CD14-positive monocyte (primary cell): ENCODE measurements around the gene HM13. TPM values are rescaled to one million over a fixed set of nuclear protein-coding genes. Genes with fewer than 3 reads are reported as not detected.
"Not testable (repeated sequence)": the region's sequence is repeated elsewhere in the genome, so short reads cannot be mapped to it uniquely, and the experiment has no call there.

Experiments used
- DNase-seq, 3 donors: peaks; one replicate each; pipeline ENCODE4 v3.0.0-alpha.2; 2011 to 2022
- H2AFZ ChIP-seq: 2 replicates; pipeline ENCODE4 v1.6.0; 2012; ENCODE audit warnings: mild to moderate bottlenecking, low read depth, low read length, inconsistent platforms; ENCODE audit not compliant: insufficient read depth, poor library complexity, severe bottlenecking
- H3K27ac ChIP-seq, 2 donors: 1 replicate in 1 of 2; 2 replicates in 1 of 2; pipeline ENCODE4 v1.5.1; 2012 to 2013; ENCODE audit warnings: low read length in 2 of 2, control low read depth in 1 of 2, inconsistent platforms in 1 of 2, low read depth in 1 of 2, mild to moderate bottlenecking in 1 of 2
- H3K27me3 ChIP-seq, 2 donors: one replicate each; pipeline versions ENCODE4 v1.6.0 to v1.6.1; 2011 to 2013; ENCODE audit warnings: low read length in 2 of 2; ENCODE audit not compliant: control insufficient read depth in 2 of 2, insufficient read depth in 2 of 2
- H3K36me3 ChIP-seq, 2 donors: replicated peaks in 1 of 2; 1 replicate in 1 of 2; 2 replicates in 1 of 2; pipeline versions ENCODE4 v1.5.1 to v1.6.1; 2012 to 2013; ENCODE audit warnings: low read length in 2 of 2, control low read depth in 1 of 2, inconsistent platforms in 1 of 2, mild to moderate bottlenecking in 1 of 2; ENCODE audit not compliant: insufficient read depth in 2 of 2, control insufficient read depth in 1 of 2
- H3K4me1 ChIP-seq, 2 donors: 1 replicate in 1 of 2; 2 replicates in 1 of 2; pipeline versions ENCODE4 v1.5.1 to v1.6.1; 2012 to 2013; ENCODE audit warnings: low read length in 2 of 2, control low read depth in 1 of 2, inconsistent platforms in 1 of 2, mild to moderate bottlenecking in 1 of 2, moderate library complexity in 1 of 2; ENCODE audit not compliant: insufficient read depth in 2 of 2, control insufficient read depth in 1 of 2
- H3K4me2 ChIP-seq: replicated peaks from 2 replicates; pipeline ENCODE3; 2012; ENCODE audit warnings: low read length, moderate library complexity, mild to moderate bottlenecking; ENCODE audit not compliant: poor library complexity, severe bottlenecking; ENCODE audit errors: extremely low read depth
- H3K4me3 ChIP-seq, 3 experiments: fragments of 200-600 bp in 1 of 3; sonication (generic) in 1 of 3; replicated peaks in 1 of 3; 1 replicate in 2 of 3; 2 replicates in 1 of 3; pipeline ENCODE4 v1.5.1; 2011 to 2013; ENCODE audit warnings: low read length in 3 of 3, mild to moderate bottlenecking in 3 of 3, control low read depth in 2 of 3, low read depth in 2 of 3, inconsistent platforms in 1 of 3, moderate library complexity in 1 of 3
- H3K79me2 ChIP-seq: 2 replicates; pipeline ENCODE4 v1.6.0; 2012; ENCODE audit warnings: mild to moderate bottlenecking, control low read depth, inconsistent platforms, low read length, moderate library complexity; ENCODE audit not compliant: insufficient read depth
- H3K9ac ChIP-seq: 2 replicates; pipeline ENCODE4 v1.6.0; 2017; ENCODE audit warnings: low read length, mild to moderate bottlenecking; ENCODE audit not compliant: insufficient read depth, poor library complexity, severe bottlenecking
- H3K9me3 ChIP-seq, 2 donors: replicated peaks in 1 of 2; 1 replicate in 1 of 2; 2 replicates in 1 of 2; pipeline versions ENCODE4 v1.5.1 to v1.6.1; 2012 to 2013; ENCODE audit warnings: low read length in 2 of 2, control low read depth in 1 of 2; ENCODE audit not compliant: control insufficient read depth in 1 of 2, insufficient read depth in 1 of 2
- H4K20me1 ChIP-seq: 2 replicates; pipeline ENCODE4 v1.6.0; 2012; ENCODE audit warnings: mild to moderate bottlenecking, low read length, control low read depth, moderate library complexity; ENCODE audit not compliant: insufficient read depth
- H3K27ac Mint-ChIP-seq, 7 donors: one replicate each; pipeline ENCODE4 v1.8.0; 2020; ENCODE audit warnings: mild to moderate bottlenecking in 7 of 7, mixed read lengths in 7 of 7, moderate library complexity in 6 of 7, inconsistent platforms in 2 of 7
- H3K27me3 Mint-ChIP-seq, 3 donors: one replicate each; pipeline ENCODE4 v1.8.0; 2021 to 2022; ENCODE audit warnings: low read depth in 3 of 3, mild to moderate bottlenecking in 3 of 3, mixed read lengths in 3 of 3, moderate library complexity in 3 of 3, inconsistent platforms in 1 of 3
- H3K36me3 Mint-ChIP-seq, 2 donors: one replicate each; pipeline ENCODE4 v1.8.0; 2020; ENCODE audit warnings: mixed read lengths in 2 of 2, inconsistent platforms in 1 of 2, mild to moderate bottlenecking in 1 of 2
- H3K4me1 Mint-ChIP-seq: one replicate; pipeline ENCODE4 v1.8.0; 2020; ENCODE audit warnings: mild to moderate bottlenecking, mixed read lengths
- H3K4me3 Mint-ChIP-seq, 2 donors: one replicate each; pipeline ENCODE4 v1.8.0; 2020; ENCODE audit warnings: mild to moderate bottlenecking in 2 of 2, mixed read lengths in 2 of 2, moderate library complexity in 1 of 2
- H3K9me3 Mint-ChIP-seq, 7 donors: one replicate each; pipeline ENCODE4 v1.8.0; 2020 to 2022; ENCODE audit warnings: mixed read lengths in 7 of 7, mild to moderate bottlenecking in 6 of 7, moderate library complexity in 6 of 7, inconsistent platforms in 2 of 7
- WGBS: methylation state at CpG from one replicate; pipeline ENCODE4 v1.1.5; 2013; ENCODE audit warnings: missing lambda C conversion rate; ENCODE audit not compliant: insufficient coverage; 5-methylcytosine and 5-hydroxymethylcytosine counted together
- intact Hi-C, 2 donors: fragments of 100-400 bp; cut with micrococcal nuclease; formaldehyde crosslinking; loops; one replicate each; pipeline versions ENCODE4 v1.15.0 to v1.15.1; 2023
- polyA plus RNA-seq, 3 donors: library from polyadenylated mRNA; depleted of rRNA in 1 of 3; unstranded in 2 of 3; stranded (reverse) in 1 of 3; fragments of 300-500 nt in 2 of 3; fragments of >200 nt in 1 of 3; fragmentation: Illumina TruSeq in 2 of 3; gene quantifications; 1 replicate in 2 of 3; 2 replicates in 1 of 3; pipeline ENCODE4 v1.2.3, GENCODE V29; 2012 to 2021
- TF ChIP-seq, protein P1 (sequence below): fragments of 200-600 bp; IDR thresholded peaks from one replicate; pipeline ENCODE4 v1.8.0; 2022; ENCODE audit warnings: antibody characterized with exemption, mild to moderate bottlenecking

The HM13 gene
- polyA plus RNA-seq, 3 donors, result 199 to 329 (median 320) TPM

- H4K20me1 ChIP-seq, result peaks cover 99% of the 10 kb centered on the region
- Mint-ChIP-seq H3K4me1 (peaks cover 36% of the 10 kb centered on the region), H3K9me3 (no peaks in the 10 kb centered on the region), H3K36me3 (peaks cover 83 to 97% of the 10 kb centered on the region in 2 donors), H3K27ac (peak overlapping the region; percentile 47 to 89 (median 85)), H3K4me3 (peak overlapping the region; percentile 17 to 31), H3K27me3 (no peaks in the 10 kb centered on the region)
- no peaks in the 10 kb centered on the region for H3K27me3 ChIP-seq
- H3K4me3 ChIP-seq, result no peak overlapping the region
- H3K36me3 ChIP-seq, result peaks cover 79 to 100% of the 10 kb centered on the region in 2 donors
- WGBS, result 10% methylated on average over 4 of the region's 4 CpGs
- DNase-seq, result peak in 1 of 3 donors; percentile 23
- H3K9ac ChIP-seq, result no peak overlapping the region
- peak overlapping the region; percentile 4 to 79 for H3K27ac ChIP-seq
- peaks cover 33 to 43% of the 10 kb centered on the region in 2 donors for H3K4me1 ChIP-seq
- intact Hi-C loops, result no loop called here
- peaks cover 91% of the 10 kb centered on the region for H3K79me2 ChIP-seq
- TF ChIP-seq, protein P1, sequence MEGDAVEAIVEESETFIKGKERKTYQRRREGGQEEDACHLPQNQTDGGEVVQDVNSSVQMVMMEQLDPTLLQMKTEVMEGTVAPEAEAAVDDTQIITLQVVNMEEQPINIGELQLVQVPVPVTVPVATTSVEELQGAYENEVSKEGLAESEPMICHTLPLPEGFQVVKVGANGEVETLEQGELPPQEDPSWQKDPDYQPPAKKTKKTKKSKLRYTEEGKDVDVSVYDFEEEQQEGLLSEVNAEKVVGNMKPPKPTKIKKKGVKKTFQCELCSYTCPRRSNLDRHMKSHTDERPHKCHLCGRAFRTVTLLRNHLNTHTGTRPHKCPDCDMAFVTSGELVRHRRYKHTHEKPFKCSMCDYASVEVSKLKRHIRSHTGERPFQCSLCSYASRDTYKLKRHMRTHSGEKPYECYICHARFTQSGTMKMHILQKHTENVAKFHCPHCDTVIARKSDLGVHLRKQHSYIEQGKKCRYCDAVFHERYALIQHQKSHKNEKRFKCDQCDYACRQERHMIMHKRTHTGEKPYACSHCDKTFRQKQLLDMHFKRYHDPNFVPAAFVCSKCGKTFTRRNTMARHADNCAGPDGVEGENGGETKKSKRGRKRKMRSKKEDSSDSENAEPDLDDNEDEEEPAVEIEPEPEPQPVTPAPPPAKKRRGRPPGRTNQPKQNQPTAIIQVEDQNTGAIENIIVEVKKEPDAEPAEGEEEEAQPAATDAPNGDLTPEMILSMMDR, result no peak
- no peak overlapping the region for H2AFZ ChIP-seq
- H3K4me2 ChIP-seq, result no peak overlapping the region
- H3K9me3 ChIP-seq, result no peaks in the 10 kb centered on the region
Measured at GRCh38 chr20:31537890-31538289, 23.6 kb downstream of the HM13 start.

DNA sequence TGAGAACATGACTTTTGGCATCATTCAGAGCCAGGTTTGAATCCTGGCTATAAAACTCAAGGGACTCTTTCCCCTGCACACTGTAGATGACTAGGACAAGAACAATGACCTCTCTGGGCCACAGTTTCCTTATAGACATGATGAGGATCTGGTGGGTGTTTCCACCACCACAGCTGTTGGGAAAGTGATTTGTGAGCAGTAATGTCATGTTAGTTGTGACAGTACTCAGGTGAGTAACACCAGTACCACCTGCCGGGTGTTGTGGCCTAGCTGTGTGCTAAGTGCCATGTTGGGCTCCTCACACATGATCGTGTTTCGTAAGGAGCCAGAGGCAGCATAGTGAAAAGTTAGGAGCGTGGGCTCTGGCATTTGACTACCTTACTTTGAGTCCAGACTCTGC, 24.1 kb downstream of the HM13 start:
- Mint-ChIP-seq H3K27ac (peak overlapping the region; percentile 47 to 89 (median 85)), H3K27me3 (no peaks in the 10 kb centered on the region), H3K4me1 (peaks cover 38% of the 10 kb centered on the region), H3K9me3 (no peaks in the 10 kb centered on the region), H3K36me3 (peaks cover 82 to 97% of the 10 kb centered on the region in 2 donors), H3K4me3 (no peak overlapping the region)
- Histone ChIP-seq H3K9ac (no peak overlapping the region), H3K36me3 (peaks cover 79 to 99% of the 10 kb centered on the region in 2 donors), H3K4me1 (peaks cover 33 to 43% of the 10 kb centered on the region in 2 donors), H3K27ac (peak overlapping the region; percentile 4 to 79), H4K20me1 (peaks cover 99% of the 10 kb centered on the region), H3K4me2 (no peak overlapping the region), H2AFZ (no peak overlapping the region), H3K9me3 (no peaks in the 10 kb centered on the region), H3K27me3 (no peaks in the 10 kb centered on the region), H3K4me3 (no peak overlapping the region), H3K79me2 (peaks cover 91% of the 10 kb centered on the region)
- WGBS, result 96% methylated on average over 4 of the region's 4 CpGs
- TF ChIP-seq, protein P1, result no peak
- DNase-seq, result no peak
- intact Hi-C loops, result no loop called here

DNA sequence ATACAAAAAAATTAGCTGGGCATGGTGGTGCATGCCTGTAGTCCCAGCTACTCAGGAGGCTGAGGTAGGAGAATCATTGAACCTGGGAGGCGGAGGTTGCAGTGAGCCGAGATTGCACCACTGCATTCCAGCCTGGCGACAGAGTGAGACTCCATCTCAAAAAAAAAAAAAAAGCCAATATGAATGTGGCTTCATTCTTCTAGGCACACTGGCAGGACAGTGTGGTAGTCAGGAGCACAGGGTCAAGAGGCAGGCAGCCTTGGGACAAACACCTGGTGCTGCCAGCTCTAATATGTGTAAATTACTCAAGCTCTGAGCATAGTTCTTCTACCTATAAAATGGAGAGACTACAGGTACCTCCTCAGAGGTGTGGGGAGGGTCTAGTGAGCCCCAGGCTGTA, 25.4 kb downstream of the HM13 start:
- H2AFZ ChIP-seq, H3K4me2 ChIP-seq, H3K4me3 ChIP-seq, H3K4me3 Mint-ChIP-seq, intact Hi-C loops, H3K9ac ChIP-seq, H3K27me3 Mint-ChIP-seq, H3K9me3 Mint-ChIP-seq, H3K9me3 ChIP-seq, H3K27me3 ChIP-seq, DNase-seq: not testable (repeated sequence)
- Histone ChIP-seq H3K79me2 (peaks cover 91% of the 10 kb centered on the region), H3K4me1 (peaks cover 33 to 47% of the 10 kb centered on the region in 2 donors), H3K36me3 (peaks cover 74 to 96% of the 10 kb centered on the region in 2 donors), H4K20me1 (peaks cover 96% of the 10 kb centered on the region), H3K27ac (peak overlapping the region in 1 of 2 donors; percentile 14)
- H3K4me1 Mint-ChIP-seq, result peaks cover 43% of the 10 kb centered on the region
- H3K36me3 Mint-ChIP-seq, result peaks cover 75 to 96% of the 10 kb centered on the region in 2 donors
- WGBS, result 90% methylated on average over 2 of the region's 3 CpGs
- H3K27ac Mint-ChIP-seq, result peak overlapping the region in 2 of 7 donors; percentile 42 to 88
